ENCODE results near the gene IGF2BP1.
A peak's percentile ranks its signal among the peaks of the same experiment; 100 is the strongest.
"Not testable (repeated sequence)": the region's sequence is repeated elsewhere in the genome, so short reads cannot be mapped to it uniquely, and the experiment has no call there.

The IGF2BP1 gene

DNA sequence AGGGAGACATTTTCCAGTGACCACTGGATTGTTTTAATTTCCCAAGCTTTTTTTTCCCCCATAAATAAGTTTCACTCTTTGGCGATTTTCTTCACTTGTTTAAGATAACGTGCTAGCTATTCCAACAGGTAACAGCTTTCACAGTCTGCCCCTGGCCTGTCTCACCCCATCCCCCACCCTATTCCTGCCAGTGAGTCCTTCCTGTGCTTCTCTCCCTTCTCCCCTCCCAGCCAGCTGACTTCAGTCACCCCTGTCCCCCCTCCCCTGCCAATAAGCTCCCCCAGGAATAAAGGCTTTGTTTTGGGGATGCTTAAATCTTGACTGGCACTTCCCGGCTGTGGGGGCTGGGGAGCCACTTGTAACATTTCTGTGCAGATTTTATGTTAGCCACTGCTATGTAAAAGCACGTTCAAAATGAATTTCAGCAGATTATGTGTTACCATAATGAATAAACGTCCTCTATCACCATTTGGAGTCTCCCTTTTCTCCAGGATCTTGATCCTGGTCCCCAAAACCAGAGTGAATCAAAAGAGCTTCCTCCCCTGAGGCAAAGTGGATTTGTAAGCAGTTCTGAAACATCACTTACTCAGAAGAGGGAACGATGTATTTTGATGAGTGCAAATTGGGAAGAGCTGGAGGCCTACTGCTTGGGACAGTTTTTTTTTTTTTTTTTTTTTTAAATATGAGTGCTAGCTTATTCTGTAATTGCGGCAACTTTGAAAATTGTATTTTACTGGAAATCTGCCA is 58.2 kb downstream of the IGF2BP1 start:
- DNase-seq = peak; percentile 39

GRCh38 chr17:49061524-49061943 is 64.3 kb downstream of the IGF2BP1 start:
- DNase-seq = no peak

GRCh38 chr17:49063652-49064051 is 66.5 kb downstream of the IGF2BP1 start:
- DNase-seq = no peak

GRCh38 chr17:49067163-49067562 is 70.0 kb downstream of the IGF2BP1 start:
- DNase-seq = no peak

GRCh38 chr17:49069585-49070273 is 72.5 kb downstream of the IGF2BP1 start:
- DNase-seq = no peak

GRCh38 chr17:49071106-49071505 is 73.9 kb downstream of the IGF2BP1 start:
- DNase-seq = no peak

DNA sequence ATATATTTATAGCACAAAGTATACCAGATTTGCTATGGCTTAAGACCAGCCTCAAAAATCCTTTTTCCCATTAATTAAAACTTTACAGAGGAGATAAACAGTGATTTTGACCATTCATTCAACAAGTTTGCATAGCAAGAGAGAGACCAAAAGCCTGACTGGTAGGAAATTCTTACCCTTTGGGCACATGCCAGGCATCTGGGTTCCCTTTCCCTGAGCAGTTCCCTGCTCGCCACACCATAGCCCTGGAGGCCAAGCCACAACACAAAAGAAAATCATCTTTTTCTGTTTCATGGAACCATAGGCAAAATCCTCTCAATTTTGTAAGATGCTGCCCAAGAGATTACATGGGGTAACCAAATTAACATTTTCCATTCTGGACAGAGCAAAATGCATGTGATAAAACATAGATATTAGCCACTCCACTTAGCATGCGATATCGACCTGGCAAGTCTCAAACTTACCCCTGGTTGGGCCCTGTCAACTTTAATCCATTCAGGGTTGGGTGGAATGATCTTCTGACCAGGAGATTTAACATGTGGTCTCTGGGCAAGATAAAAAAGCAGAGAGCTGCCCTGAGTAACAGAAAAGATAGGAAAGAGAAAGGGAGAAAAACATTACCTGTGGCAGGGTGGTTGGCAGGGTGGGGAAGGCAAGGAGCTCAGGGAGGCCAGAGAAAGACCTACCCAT is 77.8 kb downstream of the IGF2BP1 start:
- DNase-seq = no peak

GRCh38 chr17:49076573-49077384 is 79.6 kb downstream of the IGF2BP1 start:
- DNase-seq = no peak

GRCh38 chr17:49078248-49078647 is 81.1 kb downstream of the IGF2BP1 start:
- no peak for DNase-seq

DNA sequence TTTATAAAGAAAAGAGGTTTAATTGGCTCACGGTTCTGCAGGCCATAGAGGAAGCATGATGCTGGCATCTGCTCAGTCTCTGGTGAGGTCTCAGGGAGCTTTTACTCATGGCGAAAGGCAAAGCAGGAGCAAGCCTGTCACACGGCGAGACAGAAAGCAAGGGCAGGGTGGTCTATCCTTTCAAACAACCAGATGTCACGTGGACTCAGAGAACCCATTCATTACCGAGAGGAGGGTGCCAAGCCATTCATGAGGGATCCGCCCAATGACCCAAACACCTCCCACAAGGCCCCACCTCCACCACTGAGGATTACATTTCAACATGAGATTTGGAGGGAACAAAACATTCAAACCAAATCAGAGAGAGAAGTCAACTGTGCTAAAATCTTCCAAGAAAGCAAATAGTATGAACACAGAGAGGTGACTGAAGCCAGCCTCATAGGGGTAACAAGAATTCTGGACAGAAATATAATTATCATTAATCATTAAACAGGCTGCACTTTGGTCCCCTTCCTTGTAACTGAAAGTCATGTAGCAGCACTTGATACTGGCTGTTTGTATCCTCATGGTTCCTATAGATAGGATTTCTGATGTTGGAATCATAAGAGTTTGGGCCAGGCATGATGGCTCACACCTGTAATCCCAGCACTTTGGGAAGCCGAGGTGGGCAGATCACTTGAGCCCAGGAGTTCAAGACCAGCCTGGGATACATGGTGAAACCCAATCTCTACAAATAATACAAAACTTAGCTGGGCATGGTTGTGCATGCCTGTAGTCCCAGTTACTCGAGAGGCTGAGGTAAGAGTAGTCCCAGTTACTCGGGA is 82.9 kb downstream of the IGF2BP1 start:
- DNase-seq = no peak

DNA sequence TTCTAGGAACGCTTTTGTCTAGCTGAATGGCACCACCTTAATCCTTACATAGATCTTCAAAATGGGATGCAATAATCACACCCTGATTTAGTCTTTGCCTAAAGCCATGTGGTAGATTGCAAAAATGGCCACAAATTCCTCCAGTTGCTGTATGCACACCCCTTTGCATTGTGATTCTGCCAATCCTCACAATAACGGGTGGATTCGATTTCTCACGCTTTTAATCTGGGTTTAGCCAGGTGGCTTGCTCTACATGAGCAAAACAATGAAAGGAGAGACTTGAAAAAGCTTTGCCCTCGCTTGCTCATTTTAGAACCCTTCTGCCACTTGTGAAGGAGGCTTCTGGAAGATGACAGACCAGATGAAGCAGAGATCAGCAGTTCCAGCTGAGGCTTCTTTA is 85.0 kb downstream of the IGF2BP1 start:
- DNase-seq = no peak

DNA sequence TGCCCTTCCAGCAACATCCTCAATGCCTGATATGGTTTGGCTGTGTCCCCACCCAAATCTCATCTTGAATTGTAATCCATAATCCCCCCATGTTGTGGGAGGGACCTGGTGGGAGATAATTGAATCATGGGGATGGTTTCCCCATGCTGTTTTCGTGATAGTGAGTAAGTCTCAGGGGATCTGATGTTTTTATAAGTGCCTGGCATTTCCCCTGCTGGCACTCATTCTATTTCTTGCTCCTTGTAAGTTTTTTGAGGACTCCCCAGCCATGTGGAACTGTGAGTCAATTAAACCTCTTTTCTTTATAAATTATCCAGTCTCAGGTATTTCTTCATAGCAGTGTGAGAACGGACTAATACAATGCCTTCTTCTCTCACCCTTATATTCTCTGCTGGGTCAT is 87.9 kb downstream of the IGF2BP1 start:
- DNase-seq = not testable (repeated sequence)

DNA sequence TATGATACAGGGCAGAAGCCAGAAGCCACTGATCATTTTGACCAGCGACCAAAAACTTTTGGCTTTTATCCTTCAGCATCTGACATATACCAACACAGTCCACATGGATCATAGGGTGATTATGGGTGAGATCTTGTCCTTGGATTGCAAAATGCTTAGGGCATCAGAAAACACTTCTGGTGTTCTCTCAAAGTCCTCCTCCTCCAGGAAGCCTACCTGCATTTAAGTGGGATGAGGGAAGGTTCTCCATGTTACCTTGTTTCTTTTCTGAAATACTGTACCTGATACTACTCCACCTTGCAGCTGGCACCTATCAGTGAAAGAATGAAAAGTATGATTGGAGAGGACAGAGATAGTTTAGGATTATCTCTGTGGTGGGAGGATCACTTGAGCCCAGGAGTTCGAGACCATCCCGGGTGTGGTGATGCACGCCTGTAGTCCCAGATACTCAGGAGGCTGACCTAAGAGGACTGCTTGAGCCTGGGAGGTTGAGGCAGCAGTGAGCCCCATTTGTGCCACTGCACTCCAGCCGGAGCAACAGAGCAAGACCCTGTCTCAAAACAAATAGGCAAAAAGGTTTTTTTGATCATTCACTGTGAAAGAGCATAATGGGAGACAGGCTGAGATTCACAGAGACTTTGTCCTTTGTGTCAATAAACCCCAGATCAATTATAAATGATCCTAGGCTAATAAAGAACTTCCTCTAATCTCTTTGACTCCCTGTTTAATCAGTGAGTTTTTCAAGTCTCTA is 88.6 kb downstream of the IGF2BP1 start:
- no peak for DNase-seq

GRCh38 chr17:49086316-49086605 is 89.1 kb downstream of the IGF2BP1 start:
- DNase-seq = no peak

- no peak for DNase-seq
Measured at GRCh38 chr17:49086649-49087048, 89.5 kb downstream of the IGF2BP1 start.

DNA sequence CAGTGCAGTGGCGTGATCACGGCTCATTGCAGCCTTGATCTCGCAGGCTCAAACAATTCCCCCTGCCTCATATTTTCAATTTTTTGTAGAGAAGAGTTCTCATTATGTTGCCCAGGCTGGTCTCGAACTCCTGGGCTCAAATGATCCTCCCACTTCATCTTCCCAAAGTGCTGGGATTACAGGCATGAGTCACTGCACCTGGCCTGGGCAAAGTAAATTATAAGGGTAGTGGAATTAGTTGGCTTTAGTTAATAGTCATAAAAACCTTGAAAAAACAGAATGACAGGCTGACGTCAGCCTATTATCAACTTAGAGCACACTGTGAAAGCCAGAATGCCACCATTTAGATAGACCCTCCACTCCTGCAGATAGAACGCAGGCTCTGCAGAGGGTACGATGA is 91.9 kb downstream of the IGF2BP1 start:
- no peak for DNase-seq

DNA sequence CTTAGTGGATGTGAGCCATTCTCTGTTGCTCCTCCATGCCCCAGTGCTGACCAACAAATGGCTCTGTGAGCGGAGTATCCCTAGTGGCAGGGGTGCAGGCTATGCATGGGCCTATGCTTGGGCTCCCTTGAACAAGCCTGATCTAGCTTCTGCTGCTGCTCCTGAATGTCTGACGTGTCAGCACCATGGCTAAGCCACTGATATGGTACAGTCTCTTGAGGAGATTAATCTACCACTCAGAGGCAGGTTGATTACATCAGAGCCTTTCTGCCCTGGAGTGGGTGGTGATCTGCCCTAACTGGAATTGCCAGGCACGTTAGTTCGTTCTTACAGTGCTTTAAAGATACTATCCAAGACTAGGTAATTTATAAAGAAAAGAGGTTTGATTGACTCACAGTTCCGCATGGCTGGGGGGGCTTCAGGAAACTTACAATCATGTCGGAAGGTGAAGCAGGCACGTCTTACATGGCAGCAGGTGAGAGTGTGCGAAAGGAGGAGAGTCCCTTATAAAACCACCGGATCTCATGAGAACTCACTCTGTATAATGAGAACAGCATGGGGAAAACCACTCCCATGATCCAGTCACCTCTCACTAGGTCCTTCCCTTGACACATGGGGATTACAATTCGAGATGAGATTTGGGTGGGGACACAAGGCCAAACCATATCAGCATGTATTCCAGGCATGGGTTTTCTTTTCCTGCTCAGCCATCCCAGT is 93.9 kb downstream of the IGF2BP1 start:
- DNase-seq = no peak

DNA sequence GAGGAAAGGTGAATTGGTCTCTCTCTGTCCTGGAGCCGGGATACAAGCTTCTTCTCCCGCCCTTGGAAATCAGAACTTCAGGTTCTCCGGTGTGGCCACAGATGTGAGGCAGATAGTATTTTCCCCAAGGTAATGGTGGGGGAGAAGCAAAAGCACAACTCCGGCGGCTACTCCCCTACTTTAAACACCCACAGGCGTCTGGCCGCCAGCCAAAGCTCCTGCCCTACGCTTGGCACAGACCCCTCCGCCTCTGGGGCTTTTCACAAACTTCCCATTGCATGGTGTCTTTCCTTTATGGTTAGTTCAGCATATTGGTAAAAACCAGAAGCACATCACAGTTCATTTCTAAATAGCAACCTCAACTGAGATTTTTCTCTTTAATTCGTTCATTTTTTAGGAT is 95.9 kb downstream of the IGF2BP1 start:
- peak; percentile 12 for DNase-seq

GRCh38 chr17:49100601-49101000 is 103.4 kb downstream of the IGF2BP1 start:
- no peak for DNase-seq

- DNase-seq = peak; percentile 9
Measured at GRCh38 chr17:49101054-49101534, 103.9 kb downstream of the IGF2BP1 start.

DNA sequence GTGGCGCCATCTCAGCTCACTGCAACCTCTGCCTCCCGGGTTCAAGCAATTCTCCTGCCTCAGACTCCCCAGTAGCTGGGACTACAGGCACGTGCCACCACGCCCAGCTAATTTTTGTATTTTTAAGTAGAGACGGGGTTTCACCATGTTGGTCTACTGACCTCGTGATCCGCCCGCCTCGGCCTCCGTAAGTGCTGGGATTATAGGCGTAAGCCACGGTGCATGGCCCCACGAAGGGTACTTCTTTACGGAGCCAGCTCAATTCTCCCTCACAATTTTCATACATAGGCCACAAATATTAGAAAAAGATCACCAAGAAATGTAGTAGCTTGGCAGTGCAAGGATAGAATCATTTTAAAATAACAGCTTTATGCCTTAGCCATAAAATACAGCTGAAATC is 106.2 kb downstream of the IGF2BP1 start:
- not testable (repeated sequence) for DNase-seq
